ENCODE measurements around the gene TMX3.

DNA sequence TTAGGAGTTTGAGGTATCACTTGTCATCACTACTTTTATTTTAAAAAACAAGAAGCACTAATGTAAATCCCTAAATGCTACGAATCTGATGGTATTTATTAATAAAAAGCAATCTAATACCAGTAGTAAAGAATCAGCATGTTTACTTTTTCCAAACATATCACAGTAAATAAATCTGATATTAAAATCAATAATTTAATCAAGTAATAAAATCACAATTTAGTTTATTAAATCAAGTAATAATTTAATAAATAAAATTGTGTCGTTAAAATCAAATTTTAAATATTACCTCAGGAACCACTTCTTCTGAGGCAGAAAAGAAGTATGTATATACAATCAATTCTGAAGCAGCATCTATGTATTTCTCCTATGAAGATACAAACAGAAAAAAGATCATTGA lies 18.0 kb downstream of the TMX3 start:
- TF ChIP-seq, protein P1, sequence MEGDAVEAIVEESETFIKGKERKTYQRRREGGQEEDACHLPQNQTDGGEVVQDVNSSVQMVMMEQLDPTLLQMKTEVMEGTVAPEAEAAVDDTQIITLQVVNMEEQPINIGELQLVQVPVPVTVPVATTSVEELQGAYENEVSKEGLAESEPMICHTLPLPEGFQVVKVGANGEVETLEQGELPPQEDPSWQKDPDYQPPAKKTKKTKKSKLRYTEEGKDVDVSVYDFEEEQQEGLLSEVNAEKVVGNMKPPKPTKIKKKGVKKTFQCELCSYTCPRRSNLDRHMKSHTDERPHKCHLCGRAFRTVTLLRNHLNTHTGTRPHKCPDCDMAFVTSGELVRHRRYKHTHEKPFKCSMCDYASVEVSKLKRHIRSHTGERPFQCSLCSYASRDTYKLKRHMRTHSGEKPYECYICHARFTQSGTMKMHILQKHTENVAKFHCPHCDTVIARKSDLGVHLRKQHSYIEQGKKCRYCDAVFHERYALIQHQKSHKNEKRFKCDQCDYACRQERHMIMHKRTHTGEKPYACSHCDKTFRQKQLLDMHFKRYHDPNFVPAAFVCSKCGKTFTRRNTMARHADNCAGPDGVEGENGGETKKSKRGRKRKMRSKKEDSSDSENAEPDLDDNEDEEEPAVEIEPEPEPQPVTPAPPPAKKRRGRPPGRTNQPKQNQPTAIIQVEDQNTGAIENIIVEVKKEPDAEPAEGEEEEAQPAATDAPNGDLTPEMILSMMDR (IDR thresholded peaks at IDR 0.05) = no peak
- TF ChIP-seq NFATC4 (CRISPR knock-in tag; IDR thresholded peaks at IDR 0.05) (no peak), CREM (CRISPR knock-in tag; IDR thresholded peaks at IDR 0.05) (no peak), SP1 (CRISPR knock-in tag; conservative IDR thresholded peaks at IDR 0.05) (no peak), NR3C1 (CRISPR knock-in tag; conservative IDR thresholded peaks at IDR 0.05; ENCODE audit: low read depth) (no peak), EMX1 (CRISPR knock-in tag; IDR thresholded peaks at IDR 0.05) (no peak), NFYB (CRISPR knock-in tag; conservative IDR thresholded peaks at IDR 0.05; ENCODE audit: low read depth) (no peak), JUN (CRISPR knock-in tag; IDR thresholded peaks at IDR 0.05) (no peak), ZBTB21 (CRISPR knock-in tag; IDR thresholded peaks at IDR 0.05; ENCODE audit: borderline replicate concordance) (no peak), GABPB1 (CRISPR knock-in tag; IDR thresholded peaks at IDR 0.05) (no peak), ATF1 (CRISPR knock-in tag; IDR thresholded peaks at IDR 0.05) (no peak)
- TF ChIP-seq, protein P2, sequence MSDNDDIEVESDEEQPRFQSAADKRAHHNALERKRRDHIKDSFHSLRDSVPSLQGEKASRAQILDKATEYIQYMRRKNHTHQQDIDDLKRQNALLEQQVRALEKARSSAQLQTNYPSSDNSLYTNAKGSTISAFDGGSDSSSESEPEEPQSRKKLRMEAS (CRISPR knock-in tag; IDR thresholded peaks at IDR 0.05) = no peak
- TF ChIP-seq, protein P3, sequence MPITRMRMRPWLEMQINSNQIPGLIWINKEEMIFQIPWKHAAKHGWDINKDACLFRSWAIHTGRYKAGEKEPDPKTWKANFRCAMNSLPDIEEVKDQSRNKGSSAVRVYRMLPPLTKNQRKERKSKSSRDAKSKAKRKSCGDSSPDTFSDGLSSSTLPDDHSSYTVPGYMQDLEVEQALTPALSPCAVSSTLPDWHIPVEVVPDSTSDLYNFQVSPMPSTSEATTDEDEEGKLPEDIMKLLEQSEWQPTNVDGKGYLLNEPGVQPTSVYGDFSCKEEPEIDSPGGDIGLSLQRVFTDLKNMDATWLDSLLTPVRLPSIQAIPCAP (CRISPR knock-in tag; IDR thresholded peaks at IDR 0.05) = no peak
- TF ChIP-seq, protein P4, sequence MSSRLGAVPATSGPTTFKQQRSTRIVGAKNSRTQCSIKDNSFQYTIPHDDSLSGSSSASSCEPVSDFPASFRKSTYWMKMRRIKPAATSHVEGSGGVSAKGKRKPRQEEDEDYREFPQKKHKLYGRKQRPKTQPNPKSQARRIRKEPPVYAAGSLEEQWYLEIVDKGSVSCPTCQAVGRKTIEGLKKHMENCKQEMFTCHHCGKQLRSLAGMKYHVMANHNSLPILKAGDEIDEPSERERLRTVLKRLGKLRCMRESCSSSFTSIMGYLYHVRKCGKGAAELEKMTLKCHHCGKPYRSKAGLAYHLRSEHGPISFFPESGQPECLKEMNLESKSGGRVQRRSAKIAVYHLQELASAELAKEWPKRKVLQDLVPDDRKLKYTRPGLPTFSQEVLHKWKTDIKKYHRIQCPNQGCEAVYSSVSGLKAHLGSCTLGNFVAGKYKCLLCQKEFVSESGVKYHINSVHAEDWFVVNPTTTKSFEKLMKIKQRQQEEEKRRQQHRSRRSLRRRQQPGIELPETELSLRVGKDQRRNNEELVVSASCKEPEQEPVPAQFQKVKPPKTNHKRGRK (CRISPR knock-in tag; IDR thresholded peaks at IDR 0.05; ENCODE audit: borderline replicate concordance) = no peak
